GM12878 (cell line): ENCODE results near the gene GRIFIN. TPM values are rescaled to one million over a fixed set of nuclear protein-coding genes. Genes with fewer than 3 reads are reported as not detected.

Source experiments
- ATAC-seq: fragments of 200-7000 bp; cut with Tn5 transposase; 3 replicates; pipeline ENCODE4 v1.9.1; 2020; ENCODE audit warnings: mild to moderate bottlenecking, moderate library complexity
- BruUV-seq: library from RNA; stranded (reverse); fragments of 400-500 nt; replicated peaks from 2 replicates; lab custom pipeline; 2021; lab: Mats Ljungman, UMichigan
- CTCF ChIA-PET: fragments of 300-600 bp; sonication (Branson Sonifier 250); formaldehyde crosslinking; extraction: SDS; loops from one replicate; lab custom pipeline; 2021; ENCODE audit warnings: inconsistent platforms; lab: Yijun Ruan, JAX
- POLR2A ChIA-PET: fragments of 350-600 bp; formaldehyde crosslinking; extraction: SDS; loops from one replicate; lab custom pipeline; 2021; ENCODE audit warnings: inconsistent platforms; lab: Charles Lee
- RAD21 ChIA-PET: fragments of 300-600 bp; sonication (Branson Sonifier 250); formaldehyde crosslinking; loops from one replicate; lab custom pipeline; 2023; ENCODE audit warnings: antibody characterized with exemption; ENCODE audit not compliant: unreplicated experiment; lab: Charles Lee
- SMC1A ChIA-PET: fragments of 300-600 bp; sonication (Branson Sonifier 250); formaldehyde crosslinking; loops from one replicate; lab custom pipeline; 2023; ENCODE audit not compliant: unreplicated experiment, uncharacterized antibody; lab: Charles Lee
- DNase-seq: peaks from one replicate; pipeline ENCODE4 v3.0.0-alpha.2; 2011; ENCODE audit warnings: low read depth, low spot score
- FAIRE-seq: peaks from 3 replicates; lab custom pipeline; 2011; peaks lifted over from hg19 to GRCh38; lab: Jason Lieb, UNC
- H2AFZ ChIP-seq: 2 replicates; pipeline ENCODE4 v1.6.0; 2011; ENCODE audit warnings: low read depth, low read length, control low read depth; ENCODE audit not compliant: control insufficient read depth
- H3K27ac ChIP-seq: 2 replicates; pipeline ENCODE4 v1.5.1; 2011; ENCODE audit warnings: control low read depth; ENCODE audit not compliant: control insufficient read depth, insufficient read depth
- H3K27me3 ChIP-seq, 2 experiments: replicated peaks in 1 of 2; 2 replicates each; pipeline versions ENCODE4 v1.6.0 to v1.6.1; 2011; ENCODE audit warnings: low read length in 1 of 2; ENCODE audit not compliant: control insufficient read depth in 2 of 2, insufficient read depth in 2 of 2
- H3K36me3 ChIP-seq, 2 experiments: 2 replicates each; pipeline ENCODE4 v1.5.1; 2011; ENCODE audit warnings: low read length in 1 of 2; ENCODE audit not compliant: control insufficient read depth in 2 of 2, insufficient read depth in 2 of 2
- H3K4me1 ChIP-seq: 2 replicates; pipeline ENCODE4 v1.6.1; 2011; ENCODE audit warnings: mild to moderate bottlenecking, low read length, moderate library complexity, mixed read lengths; ENCODE audit not compliant: control insufficient read depth, insufficient read depth
- H3K4me2 ChIP-seq: 2 replicates; pipeline ENCODE4 v1.6.0; 2011; ENCODE audit warnings: control low read depth; ENCODE audit not compliant: control insufficient read depth, insufficient read depth
- H3K4me3 ChIP-seq: fragments of 200-600 bp; sonication (generic); 2 replicates; pipeline ENCODE4 v1.5.1; 2016
- H3K79me2 ChIP-seq: 2 replicates; pipeline ENCODE4 v1.6.0; 2011; ENCODE audit warnings: low read length; ENCODE audit not compliant: control insufficient read depth, insufficient read depth
- H3K9ac ChIP-seq: 2 replicates; pipeline ENCODE4 v1.8.0; 2011; ENCODE audit warnings: low read length, control low read depth, mixed read lengths; ENCODE audit not compliant: control insufficient read depth, insufficient read depth
- H3K9me3 ChIP-seq: replicated peaks from 3 replicates; pipeline ENCODE4 v1.5.1; 2011; ENCODE audit warnings: mild to moderate bottlenecking, low read length; ENCODE audit not compliant: control insufficient read depth, insufficient read depth
- H4K20me1 ChIP-seq: 2 replicates; pipeline ENCODE4 v1.6.0; 2011; ENCODE audit not compliant: control insufficient read depth, insufficient read depth
- CUX1 ChIP-seq: IDR thresholded peaks from 2 replicates; pipeline ENCODE4 v1.6.1; 2012; ENCODE audit warnings: improper control_type of control experiment, low read depth, low read length; ENCODE audit not compliant: insufficient replicate concordance
- ETV6 ChIP-seq, 2 experiments: fragments of 450-650 bp in 1 of 2; IDR thresholded peaks in 1 of 2; conservative IDR thresholded peaks in 1 of 2; 2 replicates each; pipeline ENCODE4 v1.6.1; 2014; ENCODE audit warnings: antibody characterized with exemption in 1 of 2, borderline replicate concordance in 1 of 2, low read depth in 1 of 2, mild to moderate bottlenecking in 1 of 2, moderate library complexity in 1 of 2
- MLLT1 ChIP-seq: fragments of 450-650 bp; IDR thresholded peaks from 2 replicates; pipeline ENCODE4 v1.6.1; 2016; ENCODE audit warnings: mild to moderate bottlenecking
- RAD21 ChIP-seq: IDR thresholded peaks from 2 replicates; pipeline ENCODE4 v1.6.1; 2011; ENCODE audit warnings: mild to moderate bottlenecking, low read depth, low read length, moderate library complexity; ENCODE audit not compliant: insufficient read depth
- SUPT20H ChIP-seq: IDR thresholded peaks from 2 replicates; pipeline ENCODE4 v1.6.1; 2011; ENCODE audit warnings: low read depth, mild to moderate bottlenecking, low read length, moderate library complexity, borderline replicate concordance; ENCODE audit not compliant: control insufficient read depth
- YY1 ChIP-seq: IDR thresholded peaks from 2 replicates; pipeline ENCODE4 v1.6.1; 2011; ENCODE audit warnings: low read depth, mild to moderate bottlenecking, low read length
- WGBS: methylation state at CpG from one replicate; pipeline ENCODE4 v1.1.6; 2016; ENCODE audit warnings: low lambda C conversion rate; ENCODE audit not compliant: insufficient replicate concordance, insufficient coverage; ENCODE audit errors: missing lambda C conversion rate; 5-methylcytosine and 5-hydroxymethylcytosine counted together
- in situ Hi-C: fragments of 300-500 bp; cut with MboI; formaldehyde crosslinking; loops from 9 replicates; pipeline ENCODE4 v1.14.3; 2018; ENCODE audit warnings: mixed read lengths
- intact Hi-C: fragments of 100-400 bp; cut with micrococcal nuclease; formaldehyde crosslinking; loops from one replicate; pipeline ENCODE4 v1.14.2; 2022; ENCODE audit not compliant: unreplicated experiment
- polyA plus RNA-seq, 11 experiments: library from polyadenylated mRNA; depleted of rRNA in 4 of 11; unstranded in 6 of 11; stranded (reverse) in 5 of 11; fragments of >200 nt; fragmentation: Nextera tagmentation in 4 of 11; fragmentation: Illumina TruSeq in 1 of 11; extraction: Ambion mirVana in 4 of 11; extraction: Trizol in 1 of 11; gene quantifications; 1 replicate in 1 of 11; 2 replicates in 10 of 11; pipeline versions ENCODE4 v1.2.1 to v1.2.3, GENCODE V29; 2011 to 2016; ENCODE audit warnings: inconsistent platforms in 2 of 11, missing spikeins in 2 of 11, low read depth in 1 of 11
- total RNA-seq, 4 experiments: library from RNA; depleted of rRNA in 3 of 4; stranded (reverse); fragments of >200 nt in 3 of 4; fragmentation: Illumina TruSeq in 1 of 4; extraction: Trizol in 1 of 4; gene quantifications; 2 replicates each; pipeline versions ENCODE4 v1.2.1 to v1.2.3, GENCODE V29; 2013 to 2021

Gene GRIFIN
- total and polyA plus RNA-seq, 10 of the 15 experiments (the other 5 are each of a cell fraction or from before 2014, with no cell fraction given), result not detected

GRCh38 chr7:2504128-2504888 is 28.1 kb upstream of the GRIFIN start:
- in situ Hi-C loops (no loop called here), intact Hi-C loops (no loop called here)
- Histone ChIP-seq H3K4me2 (no peak overlapping the region), H4K20me1 (no peaks in the 10 kb centered on the region), H3K27me3 (peaks cover 0 to under 1% of the 10 kb centered on the region in 2 experiments; a peak in 1 of 4 replicates), H3K4me3 (no peak overlapping the region), H2AFZ (no peak overlapping the region), H3K36me3 (no peaks in the 10 kb centered on the region), H3K79me2 (no peaks in the 10 kb centered on the region), H3K9ac (no peak overlapping the region), H3K27ac (no peak overlapping the region)
- ChIA-PET RAD21 (no interaction called here), CTCF (no interaction called here)
- no peak for FAIRE-seq
- 70% methylated on average over 17 of the region's 21 CpGs for WGBS
- no peak for DNase-seq
- TF ChIP-seq ETV6 (conservative IDR thresholded peaks at IDR 0.05 in 1 of 2, IDR thresholded peaks at IDR 0.05 in 1 of 2; ENCODE audit: borderline replicate concordance in 1 of 2, low read depth in 1 of 2), result no peak
- TF ChIP-seq, all 136 proteins: peak for 0
- no peak for ATAC-seq
- ChIA-PET POLR2A (no interaction called here), SMC1A (no interaction called here)
- BruUV-seq, result no TSS peak
- H3K4me1 ChIP-seq, result peaks cover 14% of the 10 kb centered on the region
- no peaks in the 10 kb centered on the region for H3K9me3 ChIP-seq

- H3K27ac ChIP-seq, result no peak overlapping the region
- no peak overlapping the region for H3K4me2 ChIP-seq
- H3K36me3 ChIP-seq, result no peaks in the 10 kb centered on the region
- H4K20me1 ChIP-seq, result no peaks in the 10 kb centered on the region
- ChIA-PET SMC1A (no interaction called here), RAD21 (no interaction called here), CTCF (interaction anchor here (0.6 kb wide), 1 partner anchor 34 kb away, joined by 3 read pairs; no protein-coding TSS in a partner anchor), POLR2A (interaction anchor here (0.5 kb wide), 1 partner anchor 40 kb away, joined by 3 read pairs; no protein-coding TSS in a partner anchor)
- H3K9me3 ChIP-seq, result no peaks in the 10 kb centered on the region
- no peak for ATAC-seq
- peaks cover 0 to 1% of the 10 kb centered on the region in 2 experiments; a peak in 1 of 4 replicates for H3K27me3 ChIP-seq
- no TSS peak for BruUV-seq
- no peaks in the 10 kb centered on the region for H3K79me2 ChIP-seq
- DNase-seq, result no peak
- in situ Hi-C loops (no loop called here), intact Hi-C loops (no loop called here)
- peaks cover 4% of the 10 kb centered on the region for H3K4me1 ChIP-seq
- H3K9ac ChIP-seq, result no peak overlapping the region
- 30% methylated on average over 24 of the region's 25 CpGs for whole genome bisulfite sequencing
- no peak for FAIRE-seq
- no peak overlapping the region for H2AFZ ChIP-seq
- no peak overlapping the region for H3K4me3 ChIP-seq
- no peak for TF ChIP-seq SUPT20H
- no peak for TF ChIP-seq MLLT1
- no peak for TF ChIP-seq CUX1
- TF ChIP-seq YY1, result no peak
- no peak for TF ChIP-seq RAD21
Measured at GRCh38 chr7:2503056-2503941, 27.1 kb upstream of the GRIFIN start.
